H9 (cell line): ENCODE measurements around the gene ZRANB3. TPM values are rescaled to one million over a fixed set of nuclear protein-coding genes. Genes with fewer than 3 reads are reported as not detected.

Experiments used
- DNase-seq: peaks from one replicate; pipeline ENCODE4 v3.0.0-alpha.2; 2017
- H2AFZ ChIP-seq: one replicate; pipeline ENCODE4 v1.6.1; 2013; ENCODE audit warnings: mild to moderate bottlenecking, low read length, control low read depth, moderate library complexity
- H2AK5ac ChIP-seq: 2 replicates; pipeline ENCODE4 v1.6.1; 2013; ENCODE audit warnings: low read length, control low read depth, mixed read lengths; ENCODE audit not compliant: insufficient read length
- H2BK120ac ChIP-seq: one replicate; pipeline ENCODE4 v1.6.1; 2013; ENCODE audit warnings: low read depth, mild to moderate bottlenecking, low read length, control low read depth, inconsistent platforms; ENCODE audit not compliant: poor library complexity, severe bottlenecking
- H2BK12ac ChIP-seq: 2 replicates; pipeline ENCODE4 v1.6.1; 2013; ENCODE audit warnings: low read length, control low read depth, mixed read lengths, low read depth; ENCODE audit not compliant: insufficient read length
- H2BK15ac ChIP-seq: 2 replicates; pipeline ENCODE4 v1.6.1; 2013; ENCODE audit warnings: low read depth, low read length, control low read depth
- H2BK20ac ChIP-seq: one replicate; pipeline ENCODE4 v1.6.1; 2013; ENCODE audit warnings: low read depth, mild to moderate bottlenecking, low read length, control low read depth, inconsistent platforms; ENCODE audit not compliant: poor library complexity, severe bottlenecking
- H2BK5ac ChIP-seq: 2 replicates; pipeline ENCODE4 v1.6.1; 2013; ENCODE audit warnings: low read length, control low read depth, mixed read lengths; ENCODE audit not compliant: insufficient read length
- H3K14ac ChIP-seq: 2 replicates; pipeline ENCODE4 v1.6.1; 2013; ENCODE audit warnings: low read length, control low read depth; ENCODE audit not compliant: insufficient read depth
- H3K18ac ChIP-seq: 2 replicates; pipeline ENCODE4 v1.6.1; 2013; ENCODE audit warnings: low read depth, mild to moderate bottlenecking, mixed read lengths, low read length, control low read depth; ENCODE audit not compliant: insufficient read length
- H3K23ac ChIP-seq: 2 replicates; pipeline ENCODE4 v1.6.1; 2013; ENCODE audit warnings: low read length, control low read depth, mixed read lengths, low read depth; ENCODE audit not compliant: insufficient read length
- H3K23me2 ChIP-seq: 2 replicates; pipeline ENCODE4 v1.6.1; 2013; ENCODE audit warnings: low read depth, mild to moderate bottlenecking, mixed read lengths, low read length, control low read depth; ENCODE audit not compliant: insufficient read length, poor library complexity, severe bottlenecking
- H3K27ac ChIP-seq: 2 replicates; pipeline ENCODE4 v1.5.1; 2013; ENCODE audit warnings: low read length, control low read depth, mixed read lengths, low read depth; ENCODE audit not compliant: insufficient read length
- H3K27me3 ChIP-seq: 2 replicates; pipeline ENCODE4 v1.6.1; 2013; ENCODE audit warnings: low read length, control low read depth, inconsistent platforms; ENCODE audit not compliant: insufficient read depth
- H3K4ac ChIP-seq: 2 replicates; pipeline ENCODE4 v1.6.1; 2013; ENCODE audit warnings: low read depth, mild to moderate bottlenecking, control low read depth, inconsistent platforms, low read length, moderate library complexity
- H3K4me1 ChIP-seq: 2 replicates; pipeline ENCODE4 v1.6.1; 2013; ENCODE audit warnings: low read length, control low read depth, inconsistent platforms; ENCODE audit not compliant: insufficient read depth
- H3K4me2 ChIP-seq: 2 replicates; pipeline ENCODE4 v1.6.1; 2013; ENCODE audit warnings: low read length, control low read depth, mixed read lengths; ENCODE audit not compliant: insufficient read length, insufficient read depth
- H3K56ac ChIP-seq: 2 replicates; pipeline ENCODE4 v1.6.1; 2013; ENCODE audit warnings: low read depth, mild to moderate bottlenecking, mixed read lengths, low read length, control low read depth; ENCODE audit not compliant: insufficient read length
- H3K79me1 ChIP-seq: 2 replicates; pipeline ENCODE4 v1.6.1; 2013; ENCODE audit warnings: low read depth, mild to moderate bottlenecking, moderate library complexity, low read length, control low read depth, inconsistent platforms; ENCODE audit not compliant: insufficient read depth, poor library complexity, severe bottlenecking
- H3K79me2 ChIP-seq: 2 replicates; pipeline ENCODE4 v1.6.1; 2013; ENCODE audit warnings: low read length, control low read depth, inconsistent platforms; ENCODE audit not compliant: insufficient read depth
- H3K9ac ChIP-seq: 2 replicates; pipeline ENCODE4 v1.6.1; 2013; ENCODE audit warnings: low read length, control low read depth, mixed read lengths; ENCODE audit not compliant: insufficient read length; ENCODE audit errors: extremely low read depth
- H3K9me3 ChIP-seq: one replicate; pipeline ENCODE4 v1.6.1; 2013; ENCODE audit warnings: low read depth, low read length, inconsistent platforms; ENCODE audit not compliant: control insufficient read depth
- H3T11ph ChIP-seq: one replicate; pipeline ENCODE4 v1.6.1; 2013; ENCODE audit warnings: mild to moderate bottlenecking, low read length, control low read depth, inconsistent platforms
- H4K20me1 ChIP-seq: one replicate; pipeline ENCODE4 v1.6.1; 2013; ENCODE audit not compliant: control insufficient read depth, insufficient read length, insufficient read depth
- H4K5ac ChIP-seq: 2 replicates; pipeline ENCODE4 v1.6.1; 2013; ENCODE audit warnings: low read depth, mild to moderate bottlenecking, mixed read lengths, low read length, control low read depth; ENCODE audit not compliant: insufficient read length
- H4K8ac ChIP-seq: replicated peaks from 2 replicates; pipeline ENCODE4 v1.6.1; 2013; ENCODE audit warnings: low read length, control low read depth, mixed read lengths, low read depth; ENCODE audit not compliant: insufficient read length
- H4K91ac ChIP-seq: 2 replicates; pipeline ENCODE4 v1.6.1; 2013; ENCODE audit warnings: low read depth, mild to moderate bottlenecking, moderate library complexity, mixed read lengths, low read length, control low read depth; ENCODE audit not compliant: insufficient read length
- H3K27ac Mint-ChIP-seq, 3 experiments: 2 replicates in 2 of 3; 3 replicates in 1 of 3; pipeline ENCODE4 v1.8.0; 2020 to 2021; ENCODE audit warnings: mixed read lengths in 3 of 3, mild to moderate bottlenecking in 1 of 3, moderate library complexity in 1 of 3
- H3K27me3 Mint-ChIP-seq: 2 replicates; pipeline ENCODE4 v1.8.0; 2021; ENCODE audit warnings: low read depth, mild to moderate bottlenecking, moderate library complexity, mixed read lengths
- H3K36me3 Mint-ChIP-seq, 3 experiments: 2 replicates in 2 of 3; 3 replicates in 1 of 3; pipeline ENCODE4 v1.8.0; 2020 to 2021; ENCODE audit warnings: low read depth in 3 of 3, mixed read lengths in 3 of 3; ENCODE audit not compliant: insufficient read depth in 1 of 3
- H3K4me1 Mint-ChIP-seq, 2 experiments: 2 replicates each; pipeline ENCODE4 v1.8.0; 2020; ENCODE audit warnings: mixed read lengths in 2 of 2
- H3K4me3 Mint-ChIP-seq, 2 experiments: 2 replicates in 1 of 2; 3 replicates in 1 of 2; pipeline ENCODE4 v1.8.0; 2020 to 2021; ENCODE audit warnings: mild to moderate bottlenecking in 2 of 2, mixed read lengths in 2 of 2, moderate library complexity in 1 of 2
- H3K9me3 Mint-ChIP-seq, 2 experiments: 2 replicates in 1 of 2; 3 replicates in 1 of 2; pipeline ENCODE4 v1.8.0; 2020; ENCODE audit warnings: mild to moderate bottlenecking in 2 of 2, mixed read lengths in 2 of 2, moderate library complexity in 1 of 2
- CTCF ChIP-seq: fragments of 200-600 bp; sonication (generic); conservative IDR thresholded peaks from 3 replicates; pipeline ENCODE4 v1.8.0; 2021; ENCODE audit warnings: antibody characterized with exemption, mild to moderate bottlenecking
- WGBS: extraction: QIAGEN DNeasy Blood & Tissue Kit; methylation state at CpG from one replicate; pipeline ENCODE4 v1.1.7; 2013; ENCODE audit warnings: missing lambda C conversion rate, low lambda C conversion rate, mixed read lengths; ENCODE audit not compliant: insufficient read length; ENCODE audit errors: extremely low coverage; 5-methylcytosine and 5-hydroxymethylcytosine counted together
- total RNA-seq: library from RNA; stranded (reverse); gene quantifications from 2 replicates; pipeline ENCODE4 v1.2.1, GENCODE V29; 2021

ZRANB3 gene
- total RNA-seq, 1 experiment from 2014 or later = 16.7 TPM

GRCh38 chr2:135573620-135574019 lies 42.6 kb upstream of the ZRANB3 start:
- no peak overlapping the region for H4K5ac ChIP-seq
- Mint-ChIP-seq H3K4me3 (no peak overlapping the region), H3K36me3 (peaks cover 5 to 17% (median 8%) of the 10 kb centered on the region in 3 experiments), H3K27ac (peak overlapping the region in 1 of 3 experiments; percentile 33; a peak in 2 of 7 replicates), H3K27me3 (no peaks in the 10 kb centered on the region), H3K4me1 (0 out of 4 replicates have a peak, but pooled peaks cover 0 to 3% of the 10 kb centered on the region in 2 experiments), H3K9me3 (no peaks in the 10 kb centered on the region)
- no peak overlapping the region for H3T11ph ChIP-seq
- no peak overlapping the region for H2BK15ac ChIP-seq
- H2BK20ac ChIP-seq = no peak overlapping the region
- no peaks in the 10 kb centered on the region for H4K20me1 ChIP-seq
- no peak overlapping the region for H2BK12ac ChIP-seq
- no CpG with 5 or more reads among the region's 1 CpG for WGBS
- H3K14ac ChIP-seq = no peak overlapping the region
- no peak overlapping the region for H3K9ac ChIP-seq
- H4K8ac ChIP-seq = no peak overlapping the region
- no peaks in the 10 kb centered on the region for H3K79me1 ChIP-seq
- H3K27ac ChIP-seq = no peak overlapping the region
- H3K4ac ChIP-seq = no peak overlapping the region
- no peak; the same call in 2 of the 3 replicates for TF ChIP-seq CTCF
- H3K23me2 ChIP-seq = no peaks in the 10 kb centered on the region
- no peak overlapping the region for H3K23ac ChIP-seq
- no peaks in the 10 kb centered on the region for H3K9me3 ChIP-seq
- H3K4me1 ChIP-seq = no peaks in the 10 kb centered on the region
- H4K91ac ChIP-seq = no peak overlapping the region
- no peak overlapping the region for H3K18ac ChIP-seq
- H2AFZ ChIP-seq = no peak overlapping the region
- H2BK5ac ChIP-seq = no peak overlapping the region
- no peaks in the 10 kb centered on the region for H3K27me3 ChIP-seq
- no peak overlapping the region for H2AK5ac ChIP-seq
- no peak overlapping the region for H3K56ac ChIP-seq
- no peak overlapping the region for H3K4me2 ChIP-seq
- DNase-seq = no peak
- no peak overlapping the region for H2BK120ac ChIP-seq
- no peaks in the 10 kb centered on the region for H3K79me2 ChIP-seq
